Measurements from ENCODE around the gene FXYD5.

Gene FXYD5

GRCh38 chr19:35154525-35155406 lies at the start of gene FXYD5:
TSS of gene FXYD5 (plus strand) at chr19:35154735. CDS start at chr19:35155551, 816 bp downstream.
- DNase-seq: peak; percentile 93

GRCh38 chr19:35105047-35105410 lies 49.5 kb upstream of the FXYD5 start:
- no peak for DNase-seq

GRCh38 chr19:35105411-35106290 lies 48.9 kb upstream of the FXYD5 start:
- DNase-seq: no peak

GRCh38 chr19:35106291-35106583 lies 48.3 kb upstream of the FXYD5 start:
- DNase-seq: no peak

- no peak for DNase-seq
Observed at GRCh38 chr19:35106898-35107541, 47.5 kb upstream of the FXYD5 start.

GRCh38 chr19:35107545-35107944 lies 47.0 kb upstream of the FXYD5 start:
- DNase-seq: no peak

GRCh38 chr19:35108730-35109129 lies 45.8 kb upstream of the FXYD5 start:
- no peak for DNase-seq

GRCh38 chr19:35109395-35110112 lies 45.0 kb upstream of the FXYD5 start:
- no peak for DNase-seq

GRCh38 chr19:35110974-35111373 lies 43.6 kb upstream of the FXYD5 start:
- no peak for DNase-seq

GRCh38 chr19:35112995-35113688 lies 41.4 kb upstream of the FXYD5 start:
- DNase-seq: no peak

- peak; percentile 79 for DNase-seq
Observed at GRCh38 chr19:35114353-35115176, 40.0 kb upstream of the FXYD5 start.

- no peak for DNase-seq
Observed at GRCh38 chr19:35115177-35115951, 39.2 kb upstream of the FXYD5 start, which contains the start of gene FXYD3. TSS of gene FXYD3 (plus strand) at chr19:35115823. CDS start at chr19:35119377, 3,554 bp downstream.

- DNase-seq: no peak
Observed at GRCh38 chr19:35116072-35116801, 38.3 kb upstream of the FXYD5 start.

- DNase-seq: no peak
Observed at GRCh38 chr19:35117116-35117515, 37.4 kb upstream of the FXYD5 start.

GRCh38 chr19:35117799-35118198 lies 36.7 kb upstream of the FXYD5 start:
- no peak for DNase-seq

- DNase-seq: no peak
Observed at GRCh38 chr19:35118268-35119020, 36.1 kb upstream of the FXYD5 start.

- no peak for DNase-seq
Observed at GRCh38 chr19:35119091-35119490, 35.4 kb upstream of the FXYD5 start.

- no peak for DNase-seq
Observed at GRCh38 chr19:35119578-35120155, 34.9 kb upstream of the FXYD5 start.
